Effector memory CD4-positive, alpha-beta T cell (primary cell): ENCODE measurements around the gene SUGCT.

Experiments used
- DNase-seq, 3 donors: peaks; one replicate each; pipeline ENCODE4 v3.0.0-alpha.2; 2020
- H3K27ac ChIP-seq: 2 replicates; pipeline ENCODE4 v1.7.0; 2013; ENCODE audit warnings: mild to moderate bottlenecking, low read length, moderate library complexity; ENCODE audit not compliant: insufficient read depth, poor library complexity, severe bottlenecking
- H3K27me3 ChIP-seq: replicated peaks from 2 replicates; pipeline ENCODE4 v1.7.0; 2013; ENCODE audit warnings: mild to moderate bottlenecking, low read length; ENCODE audit not compliant: insufficient read depth, control insufficient read depth, poor library complexity, severe bottlenecking
- H3K36me3 ChIP-seq: 2 replicates; pipeline ENCODE4 v1.7.0; 2013; ENCODE audit warnings: mild to moderate bottlenecking, low read length, moderate library complexity; ENCODE audit not compliant: control insufficient read depth, insufficient read depth
- H3K4me1 ChIP-seq: 2 replicates; pipeline ENCODE4 v1.7.0; 2013; ENCODE audit warnings: low read length, mild to moderate bottlenecking; ENCODE audit not compliant: control insufficient read depth, insufficient read depth, poor library complexity, severe bottlenecking
- H3K4me3 ChIP-seq: 2 replicates; pipeline ENCODE4 v1.7.0; 2013; ENCODE audit warnings: low read length, low read depth, mild to moderate bottlenecking; ENCODE audit not compliant: insufficient read depth, poor library complexity, severe bottlenecking
- H3K9me3 ChIP-seq: 2 replicates; pipeline ENCODE4 v1.7.0; 2013; ENCODE audit warnings: mild to moderate bottlenecking, low read length, moderate library complexity; ENCODE audit not compliant: control insufficient read depth

SUGCT gene

DNA sequence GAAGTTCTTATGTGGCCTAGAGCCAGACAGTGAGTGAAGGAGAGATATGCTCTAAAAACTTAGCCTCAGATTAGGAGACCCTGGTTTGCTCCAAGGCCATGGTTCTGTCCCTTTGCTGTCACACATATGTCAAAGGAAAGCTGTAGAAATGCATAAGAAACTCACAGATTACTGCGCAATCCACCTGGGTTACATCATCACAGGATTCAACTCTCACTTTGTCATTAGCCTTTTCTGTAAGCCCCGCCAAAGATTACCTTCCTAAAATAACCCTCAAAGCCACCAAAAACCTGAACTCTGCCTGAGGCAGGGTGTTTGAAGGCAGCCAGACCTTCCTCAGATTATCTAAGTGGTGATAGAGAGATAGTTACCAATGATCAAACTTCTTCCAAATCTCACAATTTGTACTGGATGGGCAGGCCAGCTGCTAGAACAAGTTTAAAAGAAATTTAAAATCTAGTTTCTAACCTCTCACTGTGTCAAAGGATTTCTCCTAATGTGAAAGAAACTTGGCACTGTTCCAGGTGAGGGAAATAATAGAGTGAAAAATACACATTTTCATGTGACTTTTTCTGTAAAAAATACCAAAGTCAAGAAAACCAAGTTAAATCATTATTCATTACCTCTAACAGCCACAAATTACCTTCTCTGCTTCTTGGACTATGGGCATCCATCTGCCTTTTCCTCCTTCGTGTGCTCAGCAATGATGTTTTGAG is 567.2 kb downstream of the SUGCT start:
- H3K27ac ChIP-seq = no peak overlapping the region
- H3K4me1 ChIP-seq = no peaks in the 10 kb centered on the region
- no peaks in the 10 kb centered on the region for H3K36me3 ChIP-seq
- H3K27me3 ChIP-seq = no peaks in the 10 kb centered on the region
- no peaks in the 10 kb centered on the region for H3K9me3 ChIP-seq
- no peak overlapping the region for H3K4me3 ChIP-seq
- no peak for DNase-seq

DNA sequence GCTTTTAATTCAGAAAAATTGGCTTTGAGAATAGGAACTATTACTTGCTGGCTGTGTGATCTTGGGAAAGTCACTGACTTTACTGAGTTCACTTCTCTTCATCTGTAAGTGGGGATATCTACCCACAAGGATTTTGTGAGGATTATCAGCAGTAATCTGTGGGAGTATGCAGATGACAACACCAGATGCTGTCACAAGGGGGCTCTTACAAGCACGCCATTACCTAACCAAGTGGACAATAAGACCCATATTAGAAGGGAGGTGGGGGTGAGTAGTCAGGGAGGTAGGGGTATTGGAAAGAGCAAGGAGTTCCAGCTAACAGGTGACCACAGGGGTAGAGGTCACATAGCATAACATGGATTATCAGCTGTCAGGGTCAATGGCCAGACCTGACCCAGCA is 569.4 kb downstream of the SUGCT start:
- no peaks in the 10 kb centered on the region for H3K36me3 ChIP-seq
- no peaks in the 10 kb centered on the region for H3K27me3 ChIP-seq
- H3K4me3 ChIP-seq = no peak overlapping the region
- H3K4me1 ChIP-seq = no peaks in the 10 kb centered on the region
- H3K27ac ChIP-seq = no peak overlapping the region
- no peak for DNase-seq
- no peaks in the 10 kb centered on the region for H3K9me3 ChIP-seq

DNA sequence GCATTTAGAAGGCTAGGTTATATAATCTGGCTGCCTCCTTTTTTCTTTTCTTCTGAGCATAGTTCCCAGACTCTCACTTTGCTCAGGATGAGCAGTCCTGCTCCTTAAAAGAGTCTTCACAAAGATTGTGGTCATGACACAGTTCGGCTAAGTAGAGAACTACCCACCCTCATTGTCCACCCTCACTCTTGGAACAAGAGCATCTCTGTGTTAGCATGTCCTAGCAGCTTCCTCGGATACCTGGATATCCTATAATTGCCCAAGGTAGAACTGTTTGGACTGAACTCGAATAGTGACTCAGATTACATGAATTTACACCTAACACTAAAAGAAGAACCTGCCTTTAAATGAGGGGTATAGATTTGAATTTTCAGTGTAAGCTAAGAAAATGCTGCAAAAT is 572.0 kb downstream of the SUGCT start:
- Histone ChIP-seq H3K27me3 (no peaks in the 10 kb centered on the region), H3K4me3 (no peak overlapping the region), H3K4me1 (no peaks in the 10 kb centered on the region), H3K27ac (no peak overlapping the region), H3K36me3 (no peaks in the 10 kb centered on the region), H3K9me3 (no peaks in the 10 kb centered on the region)
- DNase-seq = no peak

GRCh38 chr7:40709062-40709964 is 574.5 kb downstream of the SUGCT start:
- no peak for DNase-seq
- Histone ChIP-seq H3K9me3 (no peaks in the 10 kb centered on the region), H3K4me3 (no peak overlapping the region), H3K36me3 (no peaks in the 10 kb centered on the region), H3K27ac (no peak overlapping the region), H3K27me3 (no peaks in the 10 kb centered on the region), H3K4me1 (no peaks in the 10 kb centered on the region)

- Histone ChIP-seq H3K27me3 (no peaks in the 10 kb centered on the region), H3K9me3 (no peaks in the 10 kb centered on the region), H3K36me3 (no peaks in the 10 kb centered on the region), H3K4me1 (no peaks in the 10 kb centered on the region), H3K4me3 (no peak overlapping the region), H3K27ac (no peak overlapping the region)
- DNase-seq = no peak
Measured at GRCh38 chr7:40711706-40712105, 576.9 kb downstream of the SUGCT start.

DNA sequence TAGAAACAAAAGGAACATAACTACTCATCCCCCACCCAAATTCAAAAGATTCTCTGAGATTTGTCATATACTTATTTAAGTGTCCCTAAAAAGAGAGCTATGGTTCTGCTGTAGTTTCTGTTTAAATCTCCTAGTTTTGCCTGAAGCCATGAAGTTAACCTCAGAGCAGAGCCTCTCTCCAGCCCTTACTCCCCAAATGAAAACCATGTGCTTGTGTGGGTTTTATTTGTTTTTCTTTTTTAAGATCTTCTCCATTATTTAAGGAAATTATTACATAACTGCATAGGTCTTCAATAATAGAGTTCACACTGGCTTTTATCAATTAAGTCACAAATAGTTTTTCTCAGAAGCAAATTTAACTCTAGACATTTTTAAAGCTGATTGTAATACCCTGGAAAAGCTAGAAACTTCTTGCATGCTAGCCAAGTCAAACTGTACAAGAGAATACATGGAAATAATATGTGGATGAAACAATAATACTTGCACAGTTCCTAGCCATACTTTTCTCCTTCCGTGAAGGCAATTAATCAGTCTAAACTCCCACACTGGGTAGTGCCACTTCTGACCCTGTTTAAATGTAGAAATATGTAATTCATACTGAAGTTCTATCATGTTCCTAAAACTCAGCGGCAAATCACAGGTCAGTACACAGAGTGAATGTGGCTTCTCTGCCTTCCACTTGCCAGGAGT is 579.7 kb downstream of the SUGCT start:
- H3K4me1 ChIP-seq = no peaks in the 10 kb centered on the region
- no peaks in the 10 kb centered on the region for H3K36me3 ChIP-seq
- no peak overlapping the region for H3K27ac ChIP-seq
- no peaks in the 10 kb centered on the region for H3K9me3 ChIP-seq
- DNase-seq = no peak
- H3K4me3 ChIP-seq = no peak overlapping the region
- H3K27me3 ChIP-seq = no peaks in the 10 kb centered on the region

GRCh38 chr7:40715053-40715430 is 580.2 kb downstream of the SUGCT start:
- no peaks in the 10 kb centered on the region for H3K27me3 ChIP-seq
- no peaks in the 10 kb centered on the region for H3K36me3 ChIP-seq
- no peak for DNase-seq
- no peaks in the 10 kb centered on the region for H3K4me1 ChIP-seq
- no peak overlapping the region for H3K4me3 ChIP-seq
- no peaks in the 10 kb centered on the region for H3K9me3 ChIP-seq
- no peak overlapping the region for H3K27ac ChIP-seq

- no peak for DNase-seq
- Histone ChIP-seq H3K4me3 (no peak overlapping the region), H3K27ac (no peak overlapping the region), H3K9me3 (no peaks in the 10 kb centered on the region), H3K4me1 (no peaks in the 10 kb centered on the region), H3K36me3 (no peaks in the 10 kb centered on the region), H3K27me3 (no peaks in the 10 kb centered on the region)
Measured at GRCh38 chr7:40716052-40716451, 581.2 kb downstream of the SUGCT start.

GRCh38 chr7:40717242-40717641 is 582.4 kb downstream of the SUGCT start:
- no peak overlapping the region for H3K4me3 ChIP-seq

GRCh38 chr7:40720416-40720815 is 585.6 kb downstream of the SUGCT start:
- DNase-seq = no peak

More at GRCh38 chr7:40717242-40717641, 582.4 kb downstream of the SUGCT start:
- Histone ChIP-seq H3K27ac (no peak overlapping the region), H3K27me3 (no peaks in the 10 kb centered on the region), H3K4me1 (no peaks in the 10 kb centered on the region), H3K9me3 (no peaks in the 10 kb centered on the region), H3K36me3 (no peaks in the 10 kb centered on the region)
- DNase-seq = no peak

More at GRCh38 chr7:40720416-40720815, 585.6 kb downstream of the SUGCT start:
- no peaks in the 10 kb centered on the region for H3K4me1 ChIP-seq
- no peak overlapping the region for H3K27ac ChIP-seq
- H3K4me3 ChIP-seq = no peak overlapping the region
- no peaks in the 10 kb centered on the region for H3K36me3 ChIP-seq
- no peaks in the 10 kb centered on the region for H3K27me3 ChIP-seq
- H3K9me3 ChIP-seq = no peaks in the 10 kb centered on the region
